ENCODE measurements around the gene HELQ.
"Not testable (repeated sequence)": the region's sequence is repeated elsewhere in the genome, so short reads cannot be mapped to it uniquely, and the experiment has no call there.

HELQ gene

GRCh38 chr4:83455281-83456183 is at the start of gene HELQ, which contains the start of gene MRPS18C:
HELQ (minus strand) TSS chr4:83455823; CDS start chr4:83455693, 130 bp downstream.
MRPS18C (plus strand) TSS chr4:83456058; CDS start chr4:83456078, 20 bp downstream.
- H3K4me3 ChIP-seq (ENCODE audit: low read depth, low read length), result peak within 1 kb of the TSS; percentile 91
- TF ChIP-seq CTCF (IDR thresholded peaks at IDR 0.05; ENCODE audit: low read depth, low read length, missing control alignments), result peak; percentile 43
- in situ Hi-C loops (cut with HindIII; ENCODE audit: low sequenced_read_pairs), result no loop called here
- DNase-seq (ENCODE audit: low read depth), result peak; percentile 98

GRCh38 chr4:83504996-83505395 is 49.4 kb upstream of the HELQ start:
- no peak overlapping the region for H3K4me3 ChIP-seq (ENCODE audit: low read depth, low read length)
- in situ Hi-C loops (cut with HindIII; ENCODE audit: low sequenced_read_pairs), result no loop called here
- no peak for TF ChIP-seq CTCF (IDR thresholded peaks at IDR 0.05; ENCODE audit: low read depth, low read length, missing control alignments)
- no peak for DNase-seq (ENCODE audit: low read depth)

GRCh38 chr4:83504503-83504902 is 48.9 kb upstream of the HELQ start:
- H3K4me3 ChIP-seq (ENCODE audit: low read depth, low read length), result no peak overlapping the region
- in situ Hi-C loops (cut with HindIII; ENCODE audit: low sequenced_read_pairs), result no loop called here
- TF ChIP-seq CTCF (IDR thresholded peaks at IDR 0.05; ENCODE audit: low read depth, low read length, missing control alignments), result no peak
- no peak for DNase-seq (ENCODE audit: low read depth)

GRCh38 chr4:83503974-83504373 is 48.4 kb upstream of the HELQ start:
- TF ChIP-seq CTCF (IDR thresholded peaks at IDR 0.05; ENCODE audit: low read depth, low read length, missing control alignments), result no peak

GRCh38 chr4:83501671-83502070 is 46.0 kb upstream of the HELQ start:
- in situ Hi-C loops (cut with HindIII; ENCODE audit: low sequenced_read_pairs); H3K4me3 ChIP-seq (ENCODE audit: low read depth, low read length); DNase-seq (ENCODE audit: low read depth): not testable (repeated sequence)

More at GRCh38 chr4:83503974-83504373, 48.4 kb upstream of the HELQ start:
- in situ Hi-C loops (cut with HindIII; ENCODE audit: low sequenced_read_pairs), result no loop called here
- no peak overlapping the region for H3K4me3 ChIP-seq (ENCODE audit: low read depth, low read length)
- no peak for DNase-seq (ENCODE audit: low read depth)

- TF ChIP-seq CTCF (IDR thresholded peaks at IDR 0.05; ENCODE audit: low read depth, low read length, missing control alignments), result no peak
- no peak for DNase-seq (ENCODE audit: low read depth)
- in situ Hi-C loops (cut with HindIII; ENCODE audit: low sequenced_read_pairs), result no loop called here
- no peak overlapping the region for H3K4me3 ChIP-seq (ENCODE audit: low read depth, low read length)
Observed at GRCh38 chr4:83498187-83498586, 42.6 kb upstream of the HELQ start.

- in situ Hi-C loops (cut with HindIII; ENCODE audit: low sequenced_read_pairs); H3K4me3 ChIP-seq (ENCODE audit: low read depth, low read length); DNase-seq (ENCODE audit: low read depth): not testable (repeated sequence)
Observed at GRCh38 chr4:83496085-83496917, 40.7 kb upstream of the HELQ start.
